Measurements from ENCODE around the gene LDLRAD4. TPM values are rescaled to one million over a fixed set of nuclear protein-coding genes. Genes with fewer than 3 reads are reported as not detected.
"Not testable (repeated sequence)": the region's sequence is repeated elsewhere in the genome, so short reads cannot be mapped to it uniquely, and the experiment has no call there.

Gene LDLRAD4
- total RNA-seq, 1 donor from 2014 or later = 30.5 TPM

GRCh38 chr18:13597068-13597467 is 378.5 kb downstream of the LDLRAD4 start:
- H3K27me3 Mint-ChIP-seq (ENCODE audit: low read depth) = no peaks in the 10 kb centered on the region
- H3K4me3 Mint-ChIP-seq (ENCODE audit: low read depth) = no peak overlapping the region
- H3K4me1 Mint-ChIP-seq (ENCODE audit: low read depth) = peaks cover 10% of the 10 kb centered on the region
- H3K27ac Mint-ChIP-seq = no peak overlapping the region
- DNase-seq (ENCODE audit: low spot score) = no peak
- intact Hi-C loops (cut with micrococcal nuclease) = no loop called here
- H3K9me3 Mint-ChIP-seq = peaks cover 58% of the 10 kb centered on the region
- peaks cover 61% of the 10 kb centered on the region for H3K36me3 Mint-ChIP-seq (ENCODE audit: low read depth)

GRCh38 chr18:13598591-13598990 is 380.0 kb downstream of the LDLRAD4 start:
- Mint-ChIP-seq H3K27ac (no peak overlapping the region), H3K36me3 (ENCODE audit: low read depth) (peaks cover 56% of the 10 kb centered on the region), H3K4me3 (ENCODE audit: low read depth) (no peak overlapping the region), H3K9me3 (peaks cover 58% of the 10 kb centered on the region), H3K4me1 (ENCODE audit: low read depth) (peaks cover 6% of the 10 kb centered on the region), H3K27me3 (ENCODE audit: low read depth) (no peaks in the 10 kb centered on the region)
- intact Hi-C loops (cut with micrococcal nuclease) = no loop called here
- no peak for DNase-seq (ENCODE audit: low spot score)

- DNase-seq (ENCODE audit: low spot score) = no peak
- Mint-ChIP-seq H3K4me1 (ENCODE audit: low read depth) (peaks cover 2% of the 10 kb centered on the region), H3K9me3 (peaks cover 54% of the 10 kb centered on the region), H3K4me3 (ENCODE audit: low read depth) (no peak overlapping the region), H3K36me3 (ENCODE audit: low read depth) (peaks cover 52% of the 10 kb centered on the region), H3K27ac (no peak overlapping the region), H3K27me3 (ENCODE audit: low read depth) (no peaks in the 10 kb centered on the region)
- intact Hi-C loops (cut with micrococcal nuclease) = no loop called here
Measured at GRCh38 chr18:13599031-13599430, 380.5 kb downstream of the LDLRAD4 start.

GRCh38 chr18:13603304-13604019 is 384.9 kb downstream of the LDLRAD4 start:
- Mint-ChIP-seq H3K4me3 (ENCODE audit: low read depth) (no peak overlapping the region), H3K4me1 (ENCODE audit: low read depth) (peaks cover 15% of the 10 kb centered on the region), H3K36me3 (ENCODE audit: low read depth) (peaks cover 20% of the 10 kb centered on the region), H3K9me3 (peaks cover 17% of the 10 kb centered on the region), H3K27ac (no peak overlapping the region), H3K27me3 (ENCODE audit: low read depth) (no peaks in the 10 kb centered on the region)
- no peak for DNase-seq (ENCODE audit: low spot score)
- intact Hi-C loops (cut with micrococcal nuclease) = no loop called here

- Mint-ChIP-seq H3K9me3 (peaks cover 11% of the 10 kb centered on the region), H3K27ac (no peak overlapping the region), H3K27me3 (ENCODE audit: low read depth) (no peaks in the 10 kb centered on the region), H3K4me3 (ENCODE audit: low read depth) (no peak overlapping the region), H3K4me1 (ENCODE audit: low read depth) (peaks cover 26% of the 10 kb centered on the region), H3K36me3 (ENCODE audit: low read depth) (peaks cover 13% of the 10 kb centered on the region)
- intact Hi-C loops (cut with micrococcal nuclease) = no loop called here
- DNase-seq (ENCODE audit: low spot score) = no peak
Measured at GRCh38 chr18:13604786-13605185, 386.2 kb downstream of the LDLRAD4 start.

- no peaks in the 10 kb centered on the region for H3K27me3 Mint-ChIP-seq (ENCODE audit: low read depth)
- H3K4me1 Mint-ChIP-seq (ENCODE audit: low read depth) = peaks cover 26% of the 10 kb centered on the region
- H3K27ac Mint-ChIP-seq = no peak overlapping the region
- peaks cover 11% of the 10 kb centered on the region for H3K9me3 Mint-ChIP-seq
- no peak overlapping the region for H3K4me3 Mint-ChIP-seq (ENCODE audit: low read depth)
- intact Hi-C loops (cut with micrococcal nuclease) = no loop called here
- H3K36me3 Mint-ChIP-seq (ENCODE audit: low read depth) = peaks cover 13% of the 10 kb centered on the region
- DNase-seq (ENCODE audit: low spot score) = no peak
Measured at GRCh38 chr18:13605477-13605876, 386.9 kb downstream of the LDLRAD4 start.

GRCh38 chr18:13605901-13606300 is 387.3 kb downstream of the LDLRAD4 start:
- DNase-seq (ENCODE audit: low spot score) = no peak
- Mint-ChIP-seq H3K4me3 (ENCODE audit: low read depth) (no peak overlapping the region), H3K36me3 (ENCODE audit: low read depth) (peaks cover 11% of the 10 kb centered on the region), H3K4me1 (ENCODE audit: low read depth) (peaks cover 31% of the 10 kb centered on the region), H3K27ac (no peak overlapping the region), H3K27me3 (ENCODE audit: low read depth) (no peaks in the 10 kb centered on the region), H3K9me3 (peaks cover 8% of the 10 kb centered on the region)
- intact Hi-C loops (cut with micrococcal nuclease) = no loop called here

GRCh38 chr18:13606604-13607254 is 388.2 kb downstream of the LDLRAD4 start:
- no peak for DNase-seq (ENCODE audit: low spot score)

GRCh38 chr18:13608024-13608562 is 389.5 kb downstream of the LDLRAD4 start:
- H3K4me3 Mint-ChIP-seq (ENCODE audit: low read depth); H3K27me3 Mint-ChIP-seq (ENCODE audit: low read depth); H3K27ac Mint-ChIP-seq; intact Hi-C loops (cut with micrococcal nuclease); H3K36me3 Mint-ChIP-seq (ENCODE audit: low read depth); H3K9me3 Mint-ChIP-seq; DNase-seq (ENCODE audit: low spot score): not testable (repeated sequence)
- H3K4me1 Mint-ChIP-seq (ENCODE audit: low read depth) = peaks cover 51% of the 10 kb centered on the region

More at GRCh38 chr18:13606604-13607254, 388.2 kb downstream of the LDLRAD4 start:
- H3K4me1 Mint-ChIP-seq (ENCODE audit: low read depth) = peaks cover 39% of the 10 kb centered on the region
- no peaks in the 10 kb centered on the region for H3K27me3 Mint-ChIP-seq (ENCODE audit: low read depth)
- peaks cover 9% of the 10 kb centered on the region for H3K36me3 Mint-ChIP-seq (ENCODE audit: low read depth)
- no peak overlapping the region for H3K4me3 Mint-ChIP-seq (ENCODE audit: low read depth)
- peaks cover 6% of the 10 kb centered on the region for H3K9me3 Mint-ChIP-seq
- no peak overlapping the region for H3K27ac Mint-ChIP-seq
- intact Hi-C loops (cut with micrococcal nuclease) = no loop called here

- Mint-ChIP-seq H3K27me3 (ENCODE audit: low read depth) (no peaks in the 10 kb centered on the region), H3K4me3 (ENCODE audit: low read depth) (no peak overlapping the region), H3K9me3 (peaks cover 6% of the 10 kb centered on the region), H3K36me3 (ENCODE audit: low read depth) (peaks cover 9% of the 10 kb centered on the region), H3K27ac (peak overlapping the region; percentile 72), H3K4me1 (ENCODE audit: low read depth) (peaks cover 60% of the 10 kb centered on the region)
- DNase-seq (ENCODE audit: low spot score) = no peak
- intact Hi-C loops (cut with micrococcal nuclease) = loop anchor here (1.0 kb wide), 1 partner anchor 32 kb away; no protein-coding TSS in a partner anchor
Measured at GRCh38 chr18:13608791-13609532, 390.4 kb downstream of the LDLRAD4 start.

GRCh38 chr18:13610555-13611141 is 392.1 kb downstream of the LDLRAD4 start:
- no peak for DNase-seq (ENCODE audit: low spot score)
- Mint-ChIP-seq H3K36me3 (ENCODE audit: low read depth) (peaks cover 9% of the 10 kb centered on the region), H3K4me1 (ENCODE audit: low read depth) (peaks cover 77% of the 10 kb centered on the region), H3K27me3 (ENCODE audit: low read depth) (no peaks in the 10 kb centered on the region), H3K27ac (peak overlapping the region; percentile 90), H3K9me3 (peaks cover 6% of the 10 kb centered on the region), H3K4me3 (ENCODE audit: low read depth) (no peak overlapping the region)
- intact Hi-C loops (cut with micrococcal nuclease) = loop anchor here (5.0 kb wide), 2 partner anchors 173 to 233 kb away; no protein-coding TSS in a partner anchor

GRCh38 chr18:13611142-13611600 is 392.6 kb downstream of the LDLRAD4 start:
- DNase-seq (ENCODE audit: low spot score) = no peak
- Mint-ChIP-seq H3K9me3 (peaks cover 6% of the 10 kb centered on the region), H3K4me3 (ENCODE audit: low read depth) (peak overlapping the region; percentile 78), H3K27ac (peak overlapping the region; percentile 90), H3K36me3 (ENCODE audit: low read depth) (peaks cover 9% of the 10 kb centered on the region), H3K27me3 (ENCODE audit: low read depth) (no peaks in the 10 kb centered on the region), H3K4me1 (ENCODE audit: low read depth) (peaks cover 82% of the 10 kb centered on the region)
- intact Hi-C loops (cut with micrococcal nuclease) = loop anchor here (5.0 kb wide), 2 partner anchors 174 to 234 kb away; no protein-coding TSS in a partner anchor
